ENCODE data around the gene RPP30.

RPP30 gene

GRCh38 chr10:90871766-90872647 is at the start of gene RPP30:
Gene RPP30 (plus strand): TSS chr10:90871974. CDS start chr10:90871987, 13 bp downstream.
- Histone ChIP-seq H3K36me3 (ENCODE audit: control insufficient read depth, insufficient read depth, low read length) (0 out of 2 replicates have a peak, but pooled peaks cover 4% of the 10 kb centered on the region), H3K27me3 (ENCODE audit: control insufficient read depth, insufficient read depth, low read length) (no peaks in the 10 kb centered on the region), H3K4me3 (ENCODE audit: low read length) (peak within 1 kb of the TSS; percentile 93), H3K4me1 (ENCODE audit: control insufficient read depth, insufficient read depth, low read length) (no peaks in the 10 kb centered on the region), H3K9me3 (ENCODE audit: control insufficient read depth, insufficient read depth, low read length) (no peaks in the 10 kb centered on the region), H3K27ac (ENCODE audit: low read length) (no peak within 1 kb of the TSS)
- DNase-seq (ENCODE audit: low read depth, low spot score), result no peak
- no CpG with 5 or more reads among the region's 43 CpGs for WGBS (ENCODE audit: insufficient coverage, insufficient read length)

GRCh38 chr10:90822508-90822907 is 49.3 kb upstream of the RPP30 start:
- DNase-seq (ENCODE audit: low read depth, low spot score), result no peak
- Histone ChIP-seq H3K27me3 (ENCODE audit: control insufficient read depth, insufficient read depth, low read length) (no peaks in the 10 kb centered on the region), H3K9me3 (ENCODE audit: control insufficient read depth, insufficient read depth, low read length) (peaks cover 4% of the 10 kb centered on the region), H3K4me1 (ENCODE audit: control insufficient read depth, insufficient read depth, low read length) (no peaks in the 10 kb centered on the region; the same call in 1 of the 2 replicates), H3K4me3 (ENCODE audit: low read length) (no peak overlapping the region), H3K36me3 (ENCODE audit: control insufficient read depth, insufficient read depth, low read length) (0 out of 2 replicates have a peak, but pooled peaks cover 4% of the 10 kb centered on the region), H3K27ac (ENCODE audit: low read length) (no peak overlapping the region)
- WGBS (ENCODE audit: insufficient coverage, insufficient read length), result no CpG with 5 or more reads among the region's 1 CpG

- Histone ChIP-seq H3K36me3 (ENCODE audit: control insufficient read depth, insufficient read depth, low read length) (no peaks in the 10 kb centered on the region), H3K27ac (ENCODE audit: low read length) (no peak overlapping the region), H3K4me1 (ENCODE audit: control insufficient read depth, insufficient read depth, low read length) (no peaks in the 10 kb centered on the region), H3K9me3 (ENCODE audit: control insufficient read depth, insufficient read depth, low read length) (no peaks in the 10 kb centered on the region; the same call in 1 of the 2 replicates), H3K4me3 (ENCODE audit: low read length) (no peak overlapping the region), H3K27me3 (ENCODE audit: control insufficient read depth, insufficient read depth, low read length) (no peaks in the 10 kb centered on the region)
- no CpG with 5 or more reads among the region's 17 CpGs for WGBS (ENCODE audit: insufficient coverage, insufficient read length)
- no peak for DNase-seq (ENCODE audit: low read depth, low spot score)
Measured at GRCh38 chr10:90832111-90832510, 39.7 kb upstream of the RPP30 start.

DNA sequence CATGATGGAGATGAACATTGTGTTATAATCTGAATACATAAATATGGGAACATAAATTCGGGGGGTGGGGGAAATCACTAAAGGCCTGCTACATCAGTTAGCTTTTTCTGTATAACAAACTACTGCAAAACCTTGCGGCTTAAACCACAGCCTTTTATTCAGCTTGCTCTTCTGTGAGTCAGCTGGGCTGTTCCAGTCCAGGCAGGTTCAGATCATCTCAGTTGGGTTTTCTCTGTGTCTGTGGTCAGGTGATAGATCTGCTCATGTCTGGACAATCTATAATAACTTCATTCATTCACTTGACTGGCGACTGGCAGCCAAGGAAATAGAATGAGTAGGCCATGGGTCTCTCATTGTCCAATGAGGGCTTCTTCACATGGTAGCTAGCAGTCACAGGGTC is 37.4 kb upstream of the RPP30 start:
- no CpG with 5 or more reads among the region's 3 CpGs for WGBS (ENCODE audit: insufficient coverage, insufficient read length)

GRCh38 chr10:90837486-90837885 is 34.3 kb upstream of the RPP30 start:
- Histone ChIP-seq H3K27me3 (ENCODE audit: control insufficient read depth, insufficient read depth, low read length) (no peaks in the 10 kb centered on the region), H3K36me3 (ENCODE audit: control insufficient read depth, insufficient read depth, low read length) (no peaks in the 10 kb centered on the region), H3K4me1 (ENCODE audit: control insufficient read depth, insufficient read depth, low read length) (no peaks in the 10 kb centered on the region), H3K4me3 (ENCODE audit: low read length) (no peak overlapping the region), H3K27ac (ENCODE audit: low read length) (no peak overlapping the region), H3K9me3 (ENCODE audit: control insufficient read depth, insufficient read depth, low read length) (no peaks in the 10 kb centered on the region; the same call in 1 of the 2 replicates)
- no peak for DNase-seq (ENCODE audit: low read depth, low spot score)
- WGBS (ENCODE audit: insufficient coverage, insufficient read length), result no CpG with 5 or more reads among the region's 1 CpG

More for the DNA sequence above, 37.4 kb upstream of the RPP30 start:
- Histone ChIP-seq H3K9me3 (ENCODE audit: control insufficient read depth, insufficient read depth, low read length) (no peaks in the 10 kb centered on the region; the same call in 1 of the 2 replicates), H3K27ac (ENCODE audit: low read length) (no peak overlapping the region), H3K4me3 (ENCODE audit: low read length) (no peak overlapping the region), H3K27me3 (ENCODE audit: control insufficient read depth, insufficient read depth, low read length) (no peaks in the 10 kb centered on the region), H3K4me1 (ENCODE audit: control insufficient read depth, insufficient read depth, low read length) (no peaks in the 10 kb centered on the region), H3K36me3 (ENCODE audit: control insufficient read depth, insufficient read depth, low read length) (no peaks in the 10 kb centered on the region)
- no peak for DNase-seq (ENCODE audit: low read depth, low spot score)

GRCh38 chr10:90842725-90843124 is 29.0 kb upstream of the RPP30 start:
- H3K4me3 ChIP-seq (ENCODE audit: low read length), result no peak overlapping the region
- H3K4me1 ChIP-seq (ENCODE audit: control insufficient read depth, insufficient read depth, low read length), result no peaks in the 10 kb centered on the region
- DNase-seq (ENCODE audit: low read depth, low spot score), result no peak
- no peak overlapping the region for H3K27ac ChIP-seq (ENCODE audit: low read length)
- no peaks in the 10 kb centered on the region for H3K27me3 ChIP-seq (ENCODE audit: control insufficient read depth, insufficient read depth, low read length)
- no CpG with 5 or more reads among the region's 1 CpG for WGBS (ENCODE audit: insufficient coverage, insufficient read length)
- H3K36me3 ChIP-seq (ENCODE audit: control insufficient read depth, insufficient read depth, low read length), result no peaks in the 10 kb centered on the region
- no peaks in the 10 kb centered on the region for H3K9me3 ChIP-seq (ENCODE audit: control insufficient read depth, insufficient read depth, low read length)

DNA sequence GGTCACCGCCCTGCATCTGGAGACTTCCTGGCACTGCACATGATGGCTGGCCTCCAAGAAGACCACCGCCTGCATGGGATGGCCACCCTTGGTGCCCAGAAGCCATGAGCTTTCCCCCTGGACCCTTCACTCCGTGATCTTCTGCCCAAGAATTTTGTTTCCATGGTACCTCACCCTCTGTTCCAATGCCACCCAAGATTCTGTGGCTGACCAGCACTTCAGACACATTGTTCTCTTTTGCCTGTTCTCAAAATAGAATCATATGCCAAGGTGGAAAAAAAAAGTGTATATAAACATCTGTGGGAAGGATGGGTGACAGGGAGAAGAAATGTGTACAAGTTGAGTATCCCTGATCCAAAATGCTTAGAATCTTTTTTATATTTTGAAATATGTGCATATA is 26.0 kb upstream of the RPP30 start:
- Histone ChIP-seq H3K36me3 (ENCODE audit: control insufficient read depth, insufficient read depth, low read length) (no peaks in the 10 kb centered on the region), H3K27me3 (ENCODE audit: control insufficient read depth, insufficient read depth, low read length) (no peaks in the 10 kb centered on the region), H3K4me1 (ENCODE audit: control insufficient read depth, insufficient read depth, low read length) (no peaks in the 10 kb centered on the region), H3K27ac (ENCODE audit: low read length) (no peak overlapping the region), H3K9me3 (ENCODE audit: control insufficient read depth, insufficient read depth, low read length) (no peaks in the 10 kb centered on the region), H3K4me3 (ENCODE audit: low read length) (no peak overlapping the region)
- DNase-seq (ENCODE audit: low read depth, low spot score), result no peak
- WGBS (ENCODE audit: insufficient coverage, insufficient read length), result no CpG with 5 or more reads among the region's 3 CpGs

DNA sequence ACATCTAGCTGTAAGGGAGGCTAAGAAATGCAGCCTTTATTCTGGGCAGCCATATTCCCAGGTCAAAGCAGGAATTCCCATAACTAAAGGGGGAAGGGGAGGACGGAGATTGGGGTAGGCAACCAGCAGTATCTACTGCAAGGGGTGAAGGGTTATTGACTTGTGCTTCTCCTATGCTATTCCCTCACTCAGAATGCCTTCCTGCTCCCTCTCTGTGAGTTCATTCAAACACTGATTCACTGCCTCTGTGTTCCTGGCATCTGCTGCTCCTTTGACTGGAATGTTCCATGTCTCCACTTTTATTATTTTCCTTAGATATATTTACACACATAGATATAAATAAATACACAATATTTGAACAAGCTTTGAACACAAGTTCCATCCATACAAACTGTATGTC is 25.0 kb upstream of the RPP30 start:
- no peaks in the 10 kb centered on the region for H3K27me3 ChIP-seq (ENCODE audit: control insufficient read depth, insufficient read depth, low read length)
- no peak for DNase-seq (ENCODE audit: low read depth, low spot score)

GRCh38 chr10:90847436-90847835 is 24.3 kb upstream of the RPP30 start:
- no peaks in the 10 kb centered on the region for H3K36me3 ChIP-seq (ENCODE audit: control insufficient read depth, insufficient read depth, low read length)
- H3K4me3 ChIP-seq (ENCODE audit: low read length), result no peak overlapping the region
- no peaks in the 10 kb centered on the region for H3K27me3 ChIP-seq (ENCODE audit: control insufficient read depth, insufficient read depth, low read length)
- H3K9me3 ChIP-seq (ENCODE audit: control insufficient read depth, insufficient read depth, low read length), result no peaks in the 10 kb centered on the region
- WGBS (ENCODE audit: insufficient coverage, insufficient read length), result no CpG with 5 or more reads among the region's 1 CpG
- no peak for DNase-seq (ENCODE audit: low read depth, low spot score)
- H3K27ac ChIP-seq (ENCODE audit: low read length), result no peak overlapping the region
- H3K4me1 ChIP-seq (ENCODE audit: control insufficient read depth, insufficient read depth, low read length), result no peaks in the 10 kb centered on the region

More for the DNA sequence above, 25.0 kb upstream of the RPP30 start:
- Histone ChIP-seq H3K9me3 (ENCODE audit: control insufficient read depth, insufficient read depth, low read length) (no peaks in the 10 kb centered on the region), H3K27ac (ENCODE audit: low read length) (no peak overlapping the region), H3K4me1 (ENCODE audit: control insufficient read depth, insufficient read depth, low read length) (no peaks in the 10 kb centered on the region), H3K4me3 (ENCODE audit: low read length) (no peak overlapping the region), H3K36me3 (ENCODE audit: control insufficient read depth, insufficient read depth, low read length) (no peaks in the 10 kb centered on the region)
- WGBS (ENCODE audit: insufficient coverage, insufficient read length), result no CpG with 5 or more reads among the region's 1 CpG

GRCh38 chr10:90849956-90850749 is 21.6 kb upstream of the RPP30 start:
- Histone ChIP-seq H3K36me3 (ENCODE audit: control insufficient read depth, insufficient read depth, low read length) (no peaks in the 10 kb centered on the region), H3K4me3 (ENCODE audit: low read length) (no peak overlapping the region), H3K27me3 (ENCODE audit: control insufficient read depth, insufficient read depth, low read length) (no peaks in the 10 kb centered on the region), H3K4me1 (ENCODE audit: control insufficient read depth, insufficient read depth, low read length) (no peaks in the 10 kb centered on the region), H3K9me3 (ENCODE audit: control insufficient read depth, insufficient read depth, low read length) (no peaks in the 10 kb centered on the region), H3K27ac (ENCODE audit: low read length) (no peak overlapping the region)
- WGBS (ENCODE audit: insufficient coverage, insufficient read length), result no CpG with 5 or more reads among the region's 1 CpG
- no peak for DNase-seq (ENCODE audit: low read depth, low spot score)

Data from iPS DF 6.9 (cell line).